Measurements from ENCODE around the gene MAP2.

DNA sequence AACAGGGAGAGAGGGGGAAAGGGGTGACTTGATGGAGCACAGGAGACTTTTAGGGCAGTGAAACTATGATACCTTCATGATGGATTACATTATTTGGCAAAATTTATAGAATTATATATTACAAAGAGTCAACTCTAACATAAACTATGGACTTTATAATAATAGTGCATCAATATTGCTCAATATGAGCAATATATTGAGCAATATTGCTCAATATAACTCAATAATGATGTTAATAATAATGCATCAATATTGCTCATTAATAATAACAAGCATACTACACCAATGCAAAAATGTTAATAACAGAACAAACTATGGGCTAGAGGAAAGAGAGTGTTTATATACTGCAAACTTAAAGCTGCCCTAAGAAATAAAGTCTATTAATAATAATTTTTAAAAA, 344.7 kb downstream of the MAP2 start:
- no peak for TF ChIP-seq POLR2A (IDR thresholded peaks at IDR 0.05)
- TF ChIP-seq, protein P1, sequence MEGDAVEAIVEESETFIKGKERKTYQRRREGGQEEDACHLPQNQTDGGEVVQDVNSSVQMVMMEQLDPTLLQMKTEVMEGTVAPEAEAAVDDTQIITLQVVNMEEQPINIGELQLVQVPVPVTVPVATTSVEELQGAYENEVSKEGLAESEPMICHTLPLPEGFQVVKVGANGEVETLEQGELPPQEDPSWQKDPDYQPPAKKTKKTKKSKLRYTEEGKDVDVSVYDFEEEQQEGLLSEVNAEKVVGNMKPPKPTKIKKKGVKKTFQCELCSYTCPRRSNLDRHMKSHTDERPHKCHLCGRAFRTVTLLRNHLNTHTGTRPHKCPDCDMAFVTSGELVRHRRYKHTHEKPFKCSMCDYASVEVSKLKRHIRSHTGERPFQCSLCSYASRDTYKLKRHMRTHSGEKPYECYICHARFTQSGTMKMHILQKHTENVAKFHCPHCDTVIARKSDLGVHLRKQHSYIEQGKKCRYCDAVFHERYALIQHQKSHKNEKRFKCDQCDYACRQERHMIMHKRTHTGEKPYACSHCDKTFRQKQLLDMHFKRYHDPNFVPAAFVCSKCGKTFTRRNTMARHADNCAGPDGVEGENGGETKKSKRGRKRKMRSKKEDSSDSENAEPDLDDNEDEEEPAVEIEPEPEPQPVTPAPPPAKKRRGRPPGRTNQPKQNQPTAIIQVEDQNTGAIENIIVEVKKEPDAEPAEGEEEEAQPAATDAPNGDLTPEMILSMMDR (IDR thresholded peaks at IDR 0.05) = no peak

Measured in heart left ventricle (tissue), 13 donors.